Neural cell (in vitro differentiated cells): Measurements from ENCODE around the gene MOGAT3. TPM values are rescaled to one million over a fixed set of nuclear protein-coding genes. Genes with fewer than 3 reads are reported as not detected.

ENCODE experiments used
- H2AFZ ChIP-seq: fragments of 200-600, 300-800 bp; sonication (generic), shearing (Covaris generic); 2 replicates; pipeline ENCODE4 v1.6.0; 2014; ENCODE audit warnings: low read depth, mild to moderate bottlenecking, antibody characterized with exemption, low read length, moderate library complexity
- H3F3A ChIP-seq: fragments of 200-600 bp; shearing (Covaris generic); 2 replicates; pipeline ENCODE4 v1.6.1; 2016; ENCODE audit warnings: mild to moderate bottlenecking, moderate library complexity, mixed read lengths, antibody characterized with exemption, low read length; ENCODE audit not compliant: insufficient read depth, poor library complexity, severe bottlenecking
- H3K27ac ChIP-seq: fragments of 200-600, 300-800 bp; sonication (generic), shearing (Covaris generic); 2 replicates; pipeline ENCODE4 v1.5.1; 2014; ENCODE audit warnings: mild to moderate bottlenecking, low read length, moderate library complexity
- H3K27me3 ChIP-seq: fragments of 300-800, 200-600 bp; sonication (generic), shearing (Covaris generic); 2 replicates; pipeline ENCODE4 v1.6.0; 2014; ENCODE audit warnings: mild to moderate bottlenecking, low read depth, low read length, moderate library complexity; ENCODE audit not compliant: insufficient read depth
- H3K36me3 ChIP-seq: fragments of 300-800, 200-600 bp; sonication (generic), shearing (Covaris generic); 2 replicates; pipeline ENCODE4 v1.5.1; 2014; ENCODE audit warnings: mild to moderate bottlenecking, antibody characterized with exemption, low read length, moderate library complexity; ENCODE audit not compliant: insufficient read depth
- H3K4me2 ChIP-seq: fragments of 300-800, 200-600 bp; sonication (generic), shearing (Covaris generic); 2 replicates; pipeline ENCODE4 v1.6.0; 2014; ENCODE audit warnings: mild to moderate bottlenecking, low read length
- H3K4me3 ChIP-seq: fragments of 300-800, 200-600 bp; sonication (generic), shearing (Covaris generic); 2 replicates; pipeline ENCODE4 v1.5.1; 2014; ENCODE audit warnings: mild to moderate bottlenecking, low read length, moderate library complexity
- H3K79me2 ChIP-seq: fragments of 200-600 bp; shearing (Covaris generic); replicated peaks from 2 replicates; pipeline ENCODE4 v1.6.0; 2014; ENCODE audit warnings: mild to moderate bottlenecking, low read length, moderate library complexity; ENCODE audit not compliant: insufficient read depth
- H3K9ac ChIP-seq: fragments of 300-800, 200-600 bp; sonication (generic), shearing (Covaris generic); 2 replicates; pipeline ENCODE4 v1.6.1; 2016; ENCODE audit warnings: mild to moderate bottlenecking, low read length, mixed read lengths
- H3K9me2 ChIP-seq: fragments of 200-600 bp; shearing (Covaris generic); 2 replicates; pipeline ENCODE4 v1.6.1; 2016; ENCODE audit warnings: mild to moderate bottlenecking, low read length, mixed read lengths; ENCODE audit not compliant: insufficient read depth
- H3K9me3 ChIP-seq: fragments of 200-600, 300-800 bp; sonication (generic), shearing (Covaris generic); 2 replicates; pipeline ENCODE4 v1.6.1; 2016; ENCODE audit warnings: mild to moderate bottlenecking, mixed run types, low read length, moderate library complexity, mixed read lengths
- H4K20me1 ChIP-seq: fragments of 200-600 bp; shearing (Covaris generic); 2 replicates; pipeline ENCODE4 v1.6.1; 2016; ENCODE audit warnings: mild to moderate bottlenecking, mixed run types; ENCODE audit not compliant: insufficient read depth
- EP300 ChIP-seq: fragments of 450-650 bp; conservative IDR thresholded peaks from 2 replicates; pipeline ENCODE4 v1.6.1; 2014; ENCODE audit warnings: antibody characterized with exemption, mild to moderate bottlenecking, moderate library complexity; ENCODE audit not compliant: poor library complexity, severe bottlenecking
- EZH2 ChIP-seq: fragments of 200-600, 300-800 bp; shearing (Covaris generic), sonication (generic); IDR thresholded peaks from 2 replicates; pipeline ENCODE4 v1.6.1; 2014; ENCODE audit warnings: antibody characterized with exemption, low read length, borderline replicate concordance, mild to moderate bottlenecking; ENCODE audit not compliant: insufficient read depth, poor library complexity, severe bottlenecking
- MXI1 ChIP-seq: fragments of 450-650 bp; conservative IDR thresholded peaks from 2 replicates; pipeline ENCODE4 v1.6.1; 2014; ENCODE audit warnings: antibody characterized with exemption, mild to moderate bottlenecking; ENCODE audit not compliant: poor library complexity, severe bottlenecking
- POLR2AphosphoS5 ChIP-seq: IDR thresholded peaks from 2 replicates; pipeline ENCODE4 v1.6.1; 2012
- RAD21 ChIP-seq: fragments of 450-650 bp; conservative IDR thresholded peaks from 2 replicates; pipeline ENCODE4 v1.6.1; 2014; ENCODE audit warnings: antibody characterized with exemption, mild to moderate bottlenecking, moderate library complexity
- SMC3 ChIP-seq: fragments of 450-650 bp; conservative IDR thresholded peaks from 2 replicates; pipeline ENCODE4 v1.6.1; 2014; ENCODE audit warnings: antibody characterized with exemption, mild to moderate bottlenecking, moderate library complexity; ENCODE audit not compliant: poor library complexity
- TAF1 ChIP-seq: IDR thresholded peaks from 2 replicates; pipeline ENCODE4 v1.6.1; 2012; ENCODE audit warnings: low read depth
- polyA plus RNA-seq: library from polyadenylated mRNA; depleted of rRNA; stranded (reverse); fragments of >200 nt; gene quantifications from 2 replicates; pipeline ENCODE4 v1.2.3, GENCODE V29; 2014
- TF ChIP-seq, protein P1 (sequence below): IDR thresholded peaks from 2 replicates; pipeline ENCODE4 v1.6.1; 2012; ENCODE audit warnings: borderline replicate concordance
- TF ChIP-seq, protein P2 (sequence below): fragments of 450-650 bp; IDR thresholded peaks from 2 replicates; pipeline ENCODE4 v1.5.1; 2014; ENCODE audit warnings: antibody characterized with exemption, mild to moderate bottlenecking, moderate library complexity; ENCODE audit not compliant: poor library complexity, severe bottlenecking

MOGAT3 gene
- polyA plus RNA-seq, 1 donor from 2014 or later: not detected

DNA sequence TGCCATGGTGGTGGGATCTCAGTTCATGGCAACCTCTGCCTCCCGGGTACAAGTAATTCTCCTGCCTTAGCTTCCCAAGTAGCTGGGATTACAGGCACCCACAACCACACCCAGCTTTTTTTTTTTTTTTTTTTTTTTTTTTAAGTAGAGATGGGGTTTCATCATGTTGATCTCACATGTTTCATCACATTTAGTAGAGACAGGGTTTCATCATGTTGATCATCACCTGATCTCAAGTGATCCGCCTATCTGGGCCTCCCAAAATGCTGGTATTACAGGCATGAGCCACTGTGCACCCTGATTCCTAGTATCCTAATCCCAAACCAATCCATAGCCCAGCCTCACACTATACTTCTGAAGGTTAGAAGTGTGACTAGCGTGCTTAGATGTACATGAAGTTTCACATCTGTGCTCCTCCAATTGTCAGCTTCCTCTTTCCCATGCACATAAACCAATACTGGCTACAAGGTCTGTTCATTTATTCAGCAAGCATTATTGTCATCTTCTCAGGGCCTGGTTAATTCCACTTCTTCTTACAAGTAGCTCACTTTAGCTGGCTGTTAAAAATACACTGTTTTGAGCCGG lies 13.9 kb downstream of the MOGAT3 start:
- H3K4me3 ChIP-seq: no peak overlapping the region
- H3K36me3 ChIP-seq: no peaks in the 10 kb centered on the region
- no peak overlapping the region for H3K4me2 ChIP-seq
- H3F3A ChIP-seq: no peaks in the 10 kb centered on the region
- no peak overlapping the region for H3K9ac ChIP-seq
- H3K9me3 ChIP-seq: no peaks in the 10 kb centered on the region
- no peaks in the 10 kb centered on the region for H3K9me2 ChIP-seq
- TF ChIP-seq MXI1: no peak
- TF ChIP-seq EZH2: no peak
- no peak overlapping the region for H3K27ac ChIP-seq
- H2AFZ ChIP-seq: no peak overlapping the region
- no peaks in the 10 kb centered on the region for H3K79me2 ChIP-seq
- no peaks in the 10 kb centered on the region for H4K20me1 ChIP-seq
- H3K27me3 ChIP-seq: no peaks in the 10 kb centered on the region

DNA sequence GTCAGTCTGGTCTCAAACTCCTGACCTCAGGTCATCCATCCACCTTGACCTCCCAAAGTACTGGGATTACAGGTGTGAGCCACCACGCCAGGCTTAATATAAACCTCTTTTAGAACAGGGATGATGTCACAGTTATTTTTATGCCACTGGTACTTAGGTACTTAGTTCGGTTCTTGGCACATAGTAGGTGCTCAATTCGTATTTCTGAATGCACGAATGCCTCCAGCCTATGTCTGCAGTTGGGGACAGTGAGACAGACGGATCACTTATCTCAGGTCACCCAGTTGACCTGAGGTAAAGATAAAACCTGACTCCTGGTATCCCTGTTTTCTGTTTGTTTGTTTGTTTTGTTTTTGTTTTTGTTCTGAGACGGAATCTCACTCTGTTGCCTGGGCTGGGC lies 14.6 kb downstream of the MOGAT3 start:
- Histone ChIP-seq H3K9me2 (no peaks in the 10 kb centered on the region), H3K36me3 (no peaks in the 10 kb centered on the region)

More for the DNA sequence above, 14.6 kb downstream of the MOGAT3 start:
- Histone ChIP-seq H3K9me3 (no peaks in the 10 kb centered on the region), H3K27me3 (peaks cover 3% of the 10 kb centered on the region), H3K79me2 (no peaks in the 10 kb centered on the region), H3F3A (no peaks in the 10 kb centered on the region), H3K9ac (no peak overlapping the region), H2AFZ (no peak overlapping the region), H3K4me3 (no peak overlapping the region), H3K27ac (no peak overlapping the region), H3K4me2 (no peak overlapping the region), H4K20me1 (no peaks in the 10 kb centered on the region)
- TF ChIP-seq EP300 (no peak), MXI1 (no peak), SMC3 (no peak), RAD21 (no peak), TAF1 (no peak), POLR2AphosphoS5 (no peak), EZH2 (no peak)
- TF ChIP-seq, protein P1, sequence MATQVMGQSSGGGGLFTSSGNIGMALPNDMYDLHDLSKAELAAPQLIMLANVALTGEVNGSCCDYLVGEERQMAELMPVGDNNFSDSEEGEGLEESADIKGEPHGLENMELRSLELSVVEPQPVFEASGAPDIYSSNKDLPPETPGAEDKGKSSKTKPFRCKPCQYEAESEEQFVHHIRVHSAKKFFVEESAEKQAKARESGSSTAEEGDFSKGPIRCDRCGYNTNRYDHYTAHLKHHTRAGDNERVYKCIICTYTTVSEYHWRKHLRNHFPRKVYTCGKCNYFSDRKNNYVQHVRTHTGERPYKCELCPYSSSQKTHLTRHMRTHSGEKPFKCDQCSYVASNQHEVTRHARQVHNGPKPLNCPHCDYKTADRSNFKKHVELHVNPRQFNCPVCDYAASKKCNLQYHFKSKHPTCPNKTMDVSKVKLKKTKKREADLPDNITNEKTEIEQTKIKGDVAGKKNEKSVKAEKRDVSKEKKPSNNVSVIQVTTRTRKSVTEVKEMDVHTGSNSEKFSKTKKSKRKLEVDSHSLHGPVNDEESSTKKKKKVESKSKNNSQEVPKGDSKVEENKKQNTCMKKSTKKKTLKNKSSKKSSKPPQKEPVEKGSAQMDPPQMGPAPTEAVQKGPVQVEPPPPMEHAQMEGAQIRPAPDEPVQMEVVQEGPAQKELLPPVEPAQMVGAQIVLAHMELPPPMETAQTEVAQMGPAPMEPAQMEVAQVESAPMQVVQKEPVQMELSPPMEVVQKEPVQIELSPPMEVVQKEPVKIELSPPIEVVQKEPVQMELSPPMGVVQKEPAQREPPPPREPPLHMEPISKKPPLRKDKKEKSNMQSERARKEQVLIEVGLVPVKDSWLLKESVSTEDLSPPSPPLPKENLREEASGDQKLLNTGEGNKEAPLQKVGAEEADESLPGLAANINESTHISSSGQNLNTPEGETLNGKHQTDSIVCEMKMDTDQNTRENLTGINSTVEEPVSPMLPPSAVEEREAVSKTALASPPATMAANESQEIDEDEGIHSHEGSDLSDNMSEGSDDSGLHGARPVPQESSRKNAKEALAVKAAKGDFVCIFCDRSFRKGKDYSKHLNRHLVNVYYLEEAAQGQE: no peak
- TF ChIP-seq, protein P2, sequence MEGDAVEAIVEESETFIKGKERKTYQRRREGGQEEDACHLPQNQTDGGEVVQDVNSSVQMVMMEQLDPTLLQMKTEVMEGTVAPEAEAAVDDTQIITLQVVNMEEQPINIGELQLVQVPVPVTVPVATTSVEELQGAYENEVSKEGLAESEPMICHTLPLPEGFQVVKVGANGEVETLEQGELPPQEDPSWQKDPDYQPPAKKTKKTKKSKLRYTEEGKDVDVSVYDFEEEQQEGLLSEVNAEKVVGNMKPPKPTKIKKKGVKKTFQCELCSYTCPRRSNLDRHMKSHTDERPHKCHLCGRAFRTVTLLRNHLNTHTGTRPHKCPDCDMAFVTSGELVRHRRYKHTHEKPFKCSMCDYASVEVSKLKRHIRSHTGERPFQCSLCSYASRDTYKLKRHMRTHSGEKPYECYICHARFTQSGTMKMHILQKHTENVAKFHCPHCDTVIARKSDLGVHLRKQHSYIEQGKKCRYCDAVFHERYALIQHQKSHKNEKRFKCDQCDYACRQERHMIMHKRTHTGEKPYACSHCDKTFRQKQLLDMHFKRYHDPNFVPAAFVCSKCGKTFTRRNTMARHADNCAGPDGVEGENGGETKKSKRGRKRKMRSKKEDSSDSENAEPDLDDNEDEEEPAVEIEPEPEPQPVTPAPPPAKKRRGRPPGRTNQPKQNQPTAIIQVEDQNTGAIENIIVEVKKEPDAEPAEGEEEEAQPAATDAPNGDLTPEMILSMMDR: no peak
